Measurements from ENCODE around the gene SEMA3D. TPM values are rescaled to one million over a fixed set of nuclear protein-coding genes. Genes with fewer than 3 reads are reported as not detected.
A peak's percentile ranks its signal among the peaks of the same experiment; 100 is the strongest.

SEMA3D gene
- 22.7 and 26.3 TPM in 2 replicates for total RNA-seq
- long read RNA-seq, partial matches to known transcripts, result 4 of 27 reads
- long read RNA-seq, other reads (novel, unspliced or antisense), result 23 of 27 reads

GRCh38 chr7:85186521-85187241, at the start of gene SEMA3D:
SEMA3D (minus strand) TSS chr7:85187056; CDS start chr7:85121891, 65,165 bp downstream.
- peak; percentile 83 for DNase-seq (ENCODE audit: low read depth, low spot score)
- H3K9me3 Mint-ChIP-seq, result no peaks in the 10 kb centered on the region
- TF ChIP-seq, protein P1, sequence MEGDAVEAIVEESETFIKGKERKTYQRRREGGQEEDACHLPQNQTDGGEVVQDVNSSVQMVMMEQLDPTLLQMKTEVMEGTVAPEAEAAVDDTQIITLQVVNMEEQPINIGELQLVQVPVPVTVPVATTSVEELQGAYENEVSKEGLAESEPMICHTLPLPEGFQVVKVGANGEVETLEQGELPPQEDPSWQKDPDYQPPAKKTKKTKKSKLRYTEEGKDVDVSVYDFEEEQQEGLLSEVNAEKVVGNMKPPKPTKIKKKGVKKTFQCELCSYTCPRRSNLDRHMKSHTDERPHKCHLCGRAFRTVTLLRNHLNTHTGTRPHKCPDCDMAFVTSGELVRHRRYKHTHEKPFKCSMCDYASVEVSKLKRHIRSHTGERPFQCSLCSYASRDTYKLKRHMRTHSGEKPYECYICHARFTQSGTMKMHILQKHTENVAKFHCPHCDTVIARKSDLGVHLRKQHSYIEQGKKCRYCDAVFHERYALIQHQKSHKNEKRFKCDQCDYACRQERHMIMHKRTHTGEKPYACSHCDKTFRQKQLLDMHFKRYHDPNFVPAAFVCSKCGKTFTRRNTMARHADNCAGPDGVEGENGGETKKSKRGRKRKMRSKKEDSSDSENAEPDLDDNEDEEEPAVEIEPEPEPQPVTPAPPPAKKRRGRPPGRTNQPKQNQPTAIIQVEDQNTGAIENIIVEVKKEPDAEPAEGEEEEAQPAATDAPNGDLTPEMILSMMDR (conservative IDR thresholded peaks at IDR 0.05), result peak; percentile 92
- H3K36me3 Mint-ChIP-seq (ENCODE audit: low read depth), result peaks cover 2% of the 10 kb centered on the region
- peak within 1 kb of the TSS; percentile 96 for H3K4me3 Mint-ChIP-seq
- H3K27me3 Mint-ChIP-seq (ENCODE audit: low read depth), result peaks cover 14% of the 10 kb centered on the region
- H3K27ac Mint-ChIP-seq (ENCODE audit: unreplicated experiment), result peak within 1 kb of the TSS; percentile 74
- peaks cover 31% of the 10 kb centered on the region for H3K4me1 Mint-ChIP-seq

DNA sequence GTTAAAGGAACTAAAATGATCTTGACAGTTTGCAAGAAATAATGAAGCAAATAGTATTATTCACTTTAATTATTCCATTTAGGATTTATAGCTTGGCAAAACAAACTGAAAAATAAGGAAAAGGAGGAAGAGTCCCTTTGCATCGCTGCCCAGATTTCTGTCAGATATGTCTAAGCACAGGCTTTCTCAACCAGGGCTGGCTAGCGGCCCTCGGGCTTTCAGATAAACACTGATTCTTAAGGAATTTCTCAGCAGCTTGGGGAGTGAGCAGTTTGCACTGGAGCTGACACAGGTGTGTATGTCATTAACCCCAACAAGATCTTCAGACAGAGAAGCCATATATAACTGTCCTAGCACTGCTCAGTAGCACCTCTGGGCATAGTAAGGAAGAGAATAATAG, 47.9 kb upstream of the SEMA3D start:
- no peak overlapping the region for H3K27ac Mint-ChIP-seq (ENCODE audit: unreplicated experiment)
- H3K27me3 Mint-ChIP-seq (ENCODE audit: low read depth), result no peaks in the 10 kb centered on the region
- TF ChIP-seq, protein P1 (conservative IDR thresholded peaks at IDR 0.05), result no peak
- H3K4me3 Mint-ChIP-seq, result no peak overlapping the region
- H3K4me1 Mint-ChIP-seq, result no peaks in the 10 kb centered on the region
- peaks cover 6% of the 10 kb centered on the region for H3K9me3 Mint-ChIP-seq
- DNase-seq (ENCODE audit: low read depth, low spot score), result no peak
- no peaks in the 10 kb centered on the region for H3K36me3 Mint-ChIP-seq (ENCODE audit: low read depth)

GRCh38 chr7:85232068-85232467, 45.2 kb upstream of the SEMA3D start:
- no peaks in the 10 kb centered on the region for H3K4me1 Mint-ChIP-seq
- H3K4me3 Mint-ChIP-seq, result no peak overlapping the region
- peaks cover 4% of the 10 kb centered on the region for H3K9me3 Mint-ChIP-seq
- H3K27ac Mint-ChIP-seq (ENCODE audit: unreplicated experiment), result no peak overlapping the region
- no peak for DNase-seq (ENCODE audit: low read depth, low spot score)
- TF ChIP-seq, protein P1 (conservative IDR thresholded peaks at IDR 0.05), result no peak
- no peaks in the 10 kb centered on the region for H3K36me3 Mint-ChIP-seq (ENCODE audit: low read depth)
- H3K27me3 Mint-ChIP-seq (ENCODE audit: low read depth), result no peaks in the 10 kb centered on the region

- Mint-ChIP-seq H3K27ac (ENCODE audit: unreplicated experiment) (no peak overlapping the region), H3K4me1 (peaks cover 3% of the 10 kb centered on the region), H3K9me3 (peaks cover 4% of the 10 kb centered on the region), H3K36me3 (ENCODE audit: low read depth) (no peaks in the 10 kb centered on the region), H3K27me3 (ENCODE audit: low read depth) (no peaks in the 10 kb centered on the region), H3K4me3 (no peak overlapping the region)
- no peak for DNase-seq (ENCODE audit: low read depth, low spot score)
- TF ChIP-seq, protein P1 (conservative IDR thresholded peaks at IDR 0.05), result no peak
Observed at GRCh38 chr7:85230623-85231022, 43.8 kb upstream of the SEMA3D start.

DNA sequence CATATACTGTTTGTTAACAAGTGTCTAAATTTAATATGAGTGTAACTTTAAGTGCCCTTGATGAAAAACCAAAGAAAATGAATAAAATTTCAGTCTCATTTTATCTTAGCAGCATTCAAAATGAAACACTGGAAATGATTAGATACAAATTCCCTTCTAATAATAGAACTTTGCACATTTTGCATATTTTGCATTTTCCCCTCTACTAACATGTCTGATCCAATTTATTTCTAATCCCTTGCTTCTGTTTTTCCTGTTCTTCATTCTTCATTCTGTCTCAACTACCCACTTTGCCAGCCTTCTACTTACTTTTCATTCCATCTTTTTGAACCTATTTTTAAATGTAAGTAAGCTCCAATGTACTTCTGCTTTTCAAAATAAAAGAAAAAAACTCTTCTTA, 42.7 kb upstream of the SEMA3D start:
- H3K36me3 Mint-ChIP-seq (ENCODE audit: low read depth), result no peaks in the 10 kb centered on the region
- H3K27me3 Mint-ChIP-seq (ENCODE audit: low read depth), result no peaks in the 10 kb centered on the region
- DNase-seq (ENCODE audit: low read depth, low spot score), result no peak
- H3K4me1 Mint-ChIP-seq, result peaks cover 5% of the 10 kb centered on the region
- no peak overlapping the region for H3K27ac Mint-ChIP-seq (ENCODE audit: unreplicated experiment)
- TF ChIP-seq, protein P1 (conservative IDR thresholded peaks at IDR 0.05), result no peak
- no peak overlapping the region for H3K4me3 Mint-ChIP-seq
- H3K9me3 Mint-ChIP-seq, result peaks cover 4% of the 10 kb centered on the region
